Stimulated activated CD8-positive, alpha-beta memory T cell treated with anti-CD3 and anti-CD28 coated beads, Interleukin-12 subunit alpha, Interleukin-12 subunit beta, amount 100 ng/mL, for 24 hours (primary cell): ENCODE data around the gene ABCA5.

Experiments used
- DNase-seq: peaks from one replicate; pipeline ENCODE4 v3.0.0-alpha.2; 2020; ENCODE audit errors: extremely low read depth

The ABCA5 gene

DNA sequence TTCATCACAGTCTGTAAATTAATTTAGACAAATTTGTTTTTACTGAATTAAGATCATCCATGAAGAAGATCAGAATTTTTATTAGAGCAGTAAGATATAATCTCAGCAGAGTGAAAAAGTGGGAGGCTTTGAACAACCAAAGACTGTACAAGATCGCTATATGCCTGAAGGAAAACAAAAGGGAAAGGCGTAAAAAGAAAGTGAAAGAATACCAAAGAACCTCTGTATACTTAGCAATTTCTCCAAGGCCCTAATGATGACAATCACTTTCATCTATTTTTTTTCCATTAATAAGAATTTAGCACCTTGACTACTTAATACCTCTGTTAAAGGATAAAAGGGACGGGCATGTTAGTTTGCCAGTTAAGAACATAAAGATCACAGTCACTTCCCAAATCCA lies 59.7 kb downstream of the ABCA5 start:
- DNase-seq, result no peak

GRCh38 chr17:69265873-69266272 lies 61.1 kb downstream of the ABCA5 start:
- DNase-seq, result no peak

DNA sequence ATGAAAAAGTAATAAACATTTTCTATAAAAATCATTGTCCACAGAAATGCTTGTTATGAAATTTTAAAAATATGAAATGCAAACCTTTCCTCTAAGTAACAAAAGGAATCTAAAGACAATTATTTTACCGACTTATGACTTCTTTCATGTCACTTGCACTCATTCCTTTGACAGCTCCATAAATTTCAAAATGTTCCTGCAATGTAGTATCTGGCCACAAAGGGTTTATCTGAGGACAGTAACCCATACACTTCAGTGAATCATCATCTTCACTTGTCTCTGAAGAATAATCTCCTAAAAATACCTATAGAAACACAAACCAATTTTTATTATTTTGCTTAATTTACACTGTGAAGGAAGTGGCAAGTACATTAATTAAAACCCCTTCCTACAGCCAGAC lies 72.7 kb downstream of the ABCA5 start:
- no peak for DNase-seq

- DNase-seq, result no peak
Observed at GRCh38 chr17:69250641-69251040, 76.3 kb downstream of the ABCA5 start.

GRCh38 chr17:69246726-69247375 lies 80.1 kb downstream of the ABCA5 start:
- DNase-seq, result no peak

GRCh38 chr17:69246202-69246601 lies 80.7 kb downstream of the ABCA5 start:
- DNase-seq, result no peak

DNA sequence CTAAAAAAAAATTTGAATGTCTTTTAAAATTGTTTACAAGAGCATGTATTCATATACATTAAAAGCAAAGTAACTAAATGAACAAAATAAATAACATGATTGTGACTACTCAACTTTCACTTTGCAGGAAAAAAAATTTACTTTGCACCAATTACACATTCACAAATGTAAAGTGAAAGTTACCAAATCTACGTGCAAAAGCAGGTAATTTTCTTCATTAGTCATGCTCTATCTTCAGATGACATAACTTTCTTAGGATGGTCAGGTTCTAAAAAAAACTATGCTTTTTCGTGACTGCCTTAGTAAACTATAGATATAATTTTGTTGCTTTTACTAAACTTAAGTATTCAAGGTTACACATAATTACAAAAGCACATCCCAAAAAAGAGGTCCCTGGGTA lies 81.3 kb downstream of the ABCA5 start:
- no peak for DNase-seq

GRCh38 chr17:69239611-69240600 lies 87.0 kb downstream of the ABCA5 start:
- DNase-seq, result no peak

DNA sequence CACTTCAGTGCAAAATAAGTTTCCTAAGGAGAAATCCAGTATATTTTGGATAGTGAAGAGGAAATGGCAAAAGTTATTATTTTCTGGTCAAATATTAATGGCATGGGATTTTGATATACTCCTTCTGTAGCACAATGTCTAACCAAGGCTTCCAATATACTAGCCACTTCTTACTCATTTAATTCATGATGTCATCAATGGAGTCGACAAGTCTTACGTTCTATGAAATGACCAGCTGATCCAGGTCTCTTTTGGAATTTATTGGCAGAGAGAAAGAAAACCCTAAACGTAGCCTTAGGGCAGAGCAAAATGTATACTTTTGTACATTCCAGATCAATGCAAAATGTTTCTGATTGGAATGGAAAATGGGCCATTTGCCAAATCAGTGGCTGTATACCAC lies 90.0 kb downstream of the ABCA5 start:
- no peak for DNase-seq

- DNase-seq, result no peak
Observed at GRCh38 chr17:69236464-69236863, 90.5 kb downstream of the ABCA5 start.

DNA sequence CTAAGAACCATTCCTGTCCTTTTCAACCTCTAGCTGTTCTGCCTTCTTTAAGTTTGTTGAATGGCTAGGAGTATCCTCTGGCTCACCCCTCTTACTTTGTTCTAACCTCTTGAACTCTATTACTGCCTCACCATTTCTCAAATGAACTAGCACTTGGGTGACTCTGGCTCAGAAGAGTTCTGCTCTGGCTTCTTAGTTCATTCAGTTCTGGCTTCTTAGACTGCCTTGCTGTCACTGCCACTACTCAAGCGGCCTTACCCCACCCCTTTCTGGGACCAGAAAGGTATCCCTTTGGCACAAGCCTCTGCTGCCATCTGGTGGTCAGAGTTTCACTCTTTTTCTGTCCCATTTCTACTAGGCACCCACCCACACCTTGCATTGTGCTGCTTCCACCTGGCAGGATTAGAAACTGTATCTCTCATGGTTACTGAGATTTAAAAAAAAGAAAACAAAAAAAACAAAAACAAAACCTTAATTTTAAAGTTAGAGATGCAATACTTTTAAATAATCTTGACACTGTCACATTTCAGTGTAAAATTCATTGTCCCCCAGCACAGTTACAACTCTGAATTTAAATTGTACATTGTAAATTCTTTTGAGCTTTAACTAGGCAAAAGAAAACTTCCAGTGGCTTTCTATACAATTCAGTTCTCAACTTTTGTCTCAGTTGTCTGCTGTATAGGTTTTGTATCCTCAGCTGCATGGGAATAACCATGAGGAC lies 91.4 kb downstream of the ABCA5 start:
- DNase-seq, result peak; percentile 7

DNA sequence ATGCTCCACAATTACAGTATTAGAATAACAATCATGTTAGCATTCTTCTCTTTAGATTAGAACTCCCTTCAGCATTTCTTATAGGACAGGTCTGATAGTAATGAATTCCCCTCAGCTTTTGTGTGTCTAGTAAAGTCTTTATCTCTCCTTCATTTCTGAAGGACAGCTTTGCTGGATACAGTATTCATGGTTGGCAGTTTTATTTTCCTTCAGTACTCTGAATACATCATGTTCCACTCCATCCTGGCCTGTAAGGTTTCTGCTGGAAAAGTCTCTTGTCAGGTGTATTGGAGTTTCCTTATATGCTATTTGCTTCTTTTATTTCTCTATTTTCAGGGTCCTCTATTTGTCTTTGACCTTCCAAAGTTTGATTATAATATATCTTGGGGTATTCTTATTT lies 94.3 kb downstream of the ABCA5 start:
- no peak for DNase-seq

DNA sequence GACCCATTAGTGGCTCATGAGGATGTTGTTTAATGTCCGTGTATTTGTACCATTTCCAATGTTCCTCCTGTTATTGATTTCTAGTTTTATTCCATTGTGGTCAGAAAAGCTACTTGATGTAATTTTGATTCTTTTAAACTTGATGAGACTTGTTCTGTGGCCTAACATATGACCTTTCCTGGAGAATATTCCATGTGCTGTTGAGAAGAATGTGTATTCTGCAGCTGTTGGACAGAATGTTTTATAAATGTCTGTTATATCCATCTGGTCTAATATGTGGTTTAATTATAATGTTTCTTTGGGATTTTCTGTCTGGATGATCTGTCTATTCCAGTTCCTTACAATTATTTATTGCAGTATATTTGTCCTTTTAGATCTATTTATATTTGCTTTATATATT lies 95.4 kb downstream of the ABCA5 start:
- DNase-seq, result no peak

- DNase-seq, result no peak
Observed at GRCh38 chr17:69230939-69231338, 96.0 kb downstream of the ABCA5 start.

DNA sequence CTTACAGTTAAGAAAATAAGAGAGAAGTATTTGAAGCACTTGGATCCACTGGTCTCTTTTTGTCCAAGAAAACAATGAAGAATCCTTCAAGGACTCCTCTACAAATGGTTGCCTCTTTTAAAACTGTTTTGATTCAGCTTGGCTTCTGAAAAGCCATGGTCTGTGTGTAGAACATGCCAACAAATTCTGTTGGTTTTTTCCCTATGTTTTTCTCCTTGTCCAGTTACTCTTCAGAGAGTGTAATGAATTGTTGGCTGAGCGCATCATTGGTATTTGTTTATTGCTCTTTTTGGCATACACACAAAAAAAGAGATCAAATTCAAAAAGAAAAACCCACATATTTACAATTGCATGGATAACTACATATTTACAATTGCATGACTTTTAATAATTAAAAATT lies 98.4 kb downstream of the ABCA5 start, which contains the start of gene ABCA10:
TSS of gene ABCA10 (minus strand) at position 249 of the 400 bp plus-strand sequence. CDS start 3,466 bp downstream, outside the sequence.
- no peak for DNase-seq

DNA sequence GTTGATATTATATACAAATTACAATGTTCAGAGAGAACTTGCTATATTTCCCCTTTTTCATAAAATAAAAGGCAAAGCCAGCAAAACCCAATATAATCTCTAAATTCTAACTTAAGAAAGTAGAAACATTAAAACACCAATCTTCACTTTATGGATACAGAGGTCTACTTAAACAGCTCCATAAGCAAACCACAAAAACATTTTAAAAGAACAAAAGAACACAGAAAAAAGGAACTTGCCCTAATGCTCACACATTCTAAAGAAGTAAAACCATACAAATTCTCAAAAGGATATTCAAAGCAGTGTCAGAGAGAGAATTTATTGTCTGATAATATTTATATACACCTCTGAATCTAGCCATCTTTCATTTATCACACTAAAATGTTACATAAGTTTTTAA lies 98.9 kb downstream of the ABCA5 start:
- DNase-seq, result no peak

DNA sequence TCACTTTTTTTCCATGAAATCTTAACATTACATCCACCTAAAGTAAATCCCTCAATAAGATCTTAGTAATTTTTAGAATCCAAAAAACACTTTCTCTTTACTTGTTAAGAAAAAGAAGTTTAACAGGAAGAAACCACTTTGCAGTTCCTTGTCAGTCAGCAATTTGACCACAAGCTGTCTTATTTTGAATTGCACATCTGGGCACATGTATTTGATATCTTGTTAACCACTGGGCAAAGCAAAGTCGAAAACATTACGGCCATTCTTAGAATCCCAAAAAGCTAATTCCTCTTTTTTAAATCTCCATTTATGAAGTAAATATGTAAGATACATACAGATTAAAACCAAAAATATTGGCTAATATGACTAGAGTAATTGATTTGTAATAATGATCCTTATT lies 99.4 kb downstream of the ABCA5 start:
- no peak for DNase-seq

DNA sequence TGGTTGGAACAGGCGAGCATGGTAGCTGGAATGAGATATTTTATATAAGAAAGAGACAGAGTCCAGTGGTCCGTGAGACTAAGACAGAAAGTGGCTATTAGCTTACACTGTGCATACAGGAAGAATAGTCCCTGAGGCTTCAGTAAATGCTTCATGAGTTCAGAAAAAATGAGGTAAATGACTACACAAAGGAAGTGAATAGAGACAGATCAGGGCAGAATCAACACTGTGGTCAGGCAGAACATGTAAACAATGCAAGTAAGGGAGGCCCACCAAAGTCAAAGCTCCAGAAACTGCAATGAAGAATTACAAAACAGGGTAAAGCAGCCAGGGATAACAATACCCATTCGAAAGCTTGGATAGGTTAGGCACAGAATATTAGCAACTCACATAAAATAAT lies 103.1 kb downstream of the ABCA5 start:
- DNase-seq, result no peak

- no peak for DNase-seq
Observed at GRCh38 chr17:69222707-69223258, 104.2 kb downstream of the ABCA5 start.

- no peak for DNase-seq
Observed at GRCh38 chr17:69220098-69220497, 106.8 kb downstream of the ABCA5 start.

- no peak for DNase-seq
Observed at GRCh38 chr17:69218986-69219385, 107.9 kb downstream of the ABCA5 start.
